A549 (cell line): ENCODE results near the gene BAG5. TPM values are rescaled to one million over a fixed set of nuclear protein-coding genes. Genes with fewer than 3 reads are reported as not detected.

Experiments used
- ATAC-seq, 2 experiments: fragments of 200-7000 bp in 1 of 2; fragments of >200 bp in 1 of 2; cut with Nextera tagmentation in 1 of 2; cut with Tn5 transposase in 1 of 2; 3 replicates each; pipeline versions ENCODE4 v1.8.0 to v1.9.1; 2018 to 2020; ENCODE audit warnings: mild to moderate bottlenecking in 1 of 2, moderate library complexity in 1 of 2
- CTCF ChIA-PET: fragments of 300-600 bp; sonication (Branson Sonifier 250); formaldehyde crosslinking; extraction: SDS; loops from one replicate; lab custom pipeline; 2021; ENCODE audit warnings: antibody characterized with exemption, inconsistent platforms; lab: Yijun Ruan, JAX
- POLR2A ChIA-PET: fragments of 350-600 bp; formaldehyde crosslinking; extraction: SDS; loops from one replicate; lab custom pipeline; 2021; ENCODE audit warnings: antibody characterized with exemption, inconsistent platforms; lab: Yijun Ruan, JAX
- DNase-seq, 2 experiments: peaks; one replicate each; pipeline versions ENCODE4 v3.0.0 to v3.0.0-alpha.2; 2011 to 2016; ENCODE audit warnings: low read depth in 1 of 2, low spot score in 1 of 2
- FAIRE-seq: peaks from 2 replicates; lab custom pipeline; 2011; peaks lifted over from hg19 to GRCh38; lab: Jason Lieb, UNC
- H3K27ac ChIP-seq, 2 experiments: fragments of >200 bp; sonication (Bioruptor Twin); formaldehyde crosslinking; 3 replicates each; pipeline ENCODE4 v1.5.1; 2016 to 2017
- H3K4me1 ChIP-seq: fragments of >200 bp; sonication (Bioruptor Twin); formaldehyde crosslinking; 3 replicates; pipeline ENCODE4 v1.6.1; 2016
- H3K4me2 ChIP-seq: fragments of >200 bp; sonication (Bioruptor Twin); formaldehyde crosslinking; 3 replicates; pipeline ENCODE4 v1.6.1; 2016
- H3K4me3 ChIP-seq: fragments of >200 bp; sonication (Bioruptor Twin); formaldehyde crosslinking; 3 replicates; pipeline ENCODE4 v1.5.1; 2016
- H3K9me3 ChIP-seq: fragments of >200 bp; sonication (Bioruptor Twin); formaldehyde crosslinking; 3 replicates; pipeline ENCODE4 v1.6.1; 2016
- BHLHE40 ChIP-seq: IDR thresholded peaks from 2 replicates; pipeline ENCODE4 v1.6.1; 2012; ENCODE audit warnings: low read depth, low read length, inconsistent platforms
- CBX2 ChIP-seq: fragments of 200-600 bp; sonication (generic); IDR thresholded peaks from 2 replicates; pipeline ENCODE4 v1.6.1; 2016; ENCODE audit warnings: low read depth, mild to moderate bottlenecking, borderline replicate concordance
- CBX8 ChIP-seq: fragments of 200-600 bp; sonication (generic); IDR thresholded peaks from 2 replicates; pipeline ENCODE4 v1.6.1; 2016
- CEBPB ChIP-seq, 2 experiments: fragments of >200 bp in 1 of 2; sonication (Bioruptor Twin) in 1 of 2; formaldehyde crosslinking in 1 of 2; IDR thresholded peaks; 2 replicates each; pipeline ENCODE4 v1.6.1; 2012 to 2016
- HEYL ChIP-seq: fragments of 250-450 bp; sonication (Bioruptor Pico); IDR thresholded peaks from 2 replicates; pipeline ENCODE4 v1.8.0; 2021; ENCODE audit warnings: mild to moderate bottlenecking, moderate library complexity
- HOXB13 ChIP-seq: fragments of 250-450 bp; sonication (Bioruptor Pico); IDR thresholded peaks from 2 replicates; pipeline ENCODE4 v1.5.0; 2020; ENCODE audit warnings: low read depth, mild to moderate bottlenecking, moderate library complexity
- JUNB ChIP-seq: fragments of >200 bp; sonication (Bioruptor Twin); formaldehyde crosslinking; IDR thresholded peaks from 2 replicates; pipeline ENCODE4 v1.6.1; 2016
- MAZ ChIP-seq: fragments of 150-350 bp; IDR thresholded peaks from 2 replicates; pipeline ENCODE4 v1.6.1; 2014; ENCODE audit warnings: antibody characterized with exemption, low read depth, low read length, borderline replicate concordance
- PHF8 ChIP-seq: fragments of 200-600 bp; sonication (generic); IDR thresholded peaks from 2 replicates; pipeline ENCODE4 v1.6.1; 2016; ENCODE audit warnings: low read depth, mild to moderate bottlenecking, antibody characterized with exemption, moderate library complexity, borderline replicate concordance
- POLR2AphosphoS2 ChIP-seq: conservative IDR thresholded peaks from 2 replicates; pipeline ENCODE4 v1.6.1; 2012; ENCODE audit warnings: low read length, improper control_type of control experiment, inconsistent platforms
- RAD21 ChIP-seq, 2 experiments: fragments of >200 bp in 1 of 2; sonication (Bioruptor Twin) in 1 of 2; formaldehyde crosslinking in 1 of 2; IDR thresholded peaks in 1 of 2; conservative IDR thresholded peaks in 1 of 2; 2 replicates in 1 of 2; 3 replicates in 1 of 2; pipeline ENCODE4 v1.6.1; 2012 to 2018; ENCODE audit warnings: inconsistent platforms in 1 of 2
- RCOR1 ChIP-seq: fragments of 150-350 bp; IDR thresholded peaks from 2 replicates; pipeline ENCODE4 v1.6.1; 2014; ENCODE audit warnings: antibody characterized with exemption, low read length, low read depth
- SMC3 ChIP-seq: fragments of >200 bp; sonication (Bioruptor Twin); formaldehyde crosslinking; IDR thresholded peaks from 3 replicates; pipeline ENCODE4 v1.6.1; 2018; ENCODE audit warnings: inconsistent platforms
- WGBS: methylation state at CpG from one replicate; pipeline ENCODE4 v1.1.6; 2017; ENCODE audit errors: missing lambda C conversion rate; 5-methylcytosine and 5-hydroxymethylcytosine counted together
- polyA plus RNA-seq, 4 experiments: library from polyadenylated mRNA; depleted of rRNA in 3 of 4; stranded (reverse); fragments of >200 nt; fragmentation: RNase III in 1 of 4; extraction: RNeasy Plus Mini Kit Qiagen cat#74134 plus additional on column Dnase treatment in 1 of 4; gene quantifications; 2 replicates in 3 of 4; 3 replicates in 1 of 4; pipeline ENCODE4 v1.2.3, GENCODE V29; 2011 to 2017
- TF ChIP-seq, protein P1 (sequence below): fragments of 450-650 bp; IDR thresholded peaks from 2 replicates; pipeline ENCODE4 v1.6.1; 2014; ENCODE audit warnings: antibody characterized with exemption
- TF ChIP-seq, protein P2 (sequence below): IDR thresholded peaks from 2 replicates; pipeline ENCODE4 v1.6.1; 2012
- TF ChIP-seq, protein P3 (sequence below): IDR thresholded peaks from 2 replicates; pipeline ENCODE4 v1.6.1; 2012; ENCODE audit warnings: low read depth, borderline replicate concordance
- TF ChIP-seq, protein P4 (sequence below): IDR thresholded peaks from 2 replicates; pipeline ENCODE4 v1.6.1; 2012
- TF ChIP-seq, protein P5 (sequence below): fragments of >200 bp; sonication (Bioruptor Twin); formaldehyde crosslinking; IDR thresholded peaks from 3 replicates; pipeline ENCODE4 v1.5.1; 2016
- TF ChIP-seq, protein P6 (sequence below): fragments of 250-450 bp; sonication (Bioruptor Pico); IDR thresholded peaks from 2 replicates; pipeline ENCODE4 v1.5.0; 2021; ENCODE audit warnings: mild to moderate bottlenecking, moderate library complexity, borderline replicate concordance

Gene BAG5
- polyA plus RNA-seq, 2 of the 4 experiments (the other 2 are of a cell fraction), result 20.8 to 24.8 TPM

DNA sequence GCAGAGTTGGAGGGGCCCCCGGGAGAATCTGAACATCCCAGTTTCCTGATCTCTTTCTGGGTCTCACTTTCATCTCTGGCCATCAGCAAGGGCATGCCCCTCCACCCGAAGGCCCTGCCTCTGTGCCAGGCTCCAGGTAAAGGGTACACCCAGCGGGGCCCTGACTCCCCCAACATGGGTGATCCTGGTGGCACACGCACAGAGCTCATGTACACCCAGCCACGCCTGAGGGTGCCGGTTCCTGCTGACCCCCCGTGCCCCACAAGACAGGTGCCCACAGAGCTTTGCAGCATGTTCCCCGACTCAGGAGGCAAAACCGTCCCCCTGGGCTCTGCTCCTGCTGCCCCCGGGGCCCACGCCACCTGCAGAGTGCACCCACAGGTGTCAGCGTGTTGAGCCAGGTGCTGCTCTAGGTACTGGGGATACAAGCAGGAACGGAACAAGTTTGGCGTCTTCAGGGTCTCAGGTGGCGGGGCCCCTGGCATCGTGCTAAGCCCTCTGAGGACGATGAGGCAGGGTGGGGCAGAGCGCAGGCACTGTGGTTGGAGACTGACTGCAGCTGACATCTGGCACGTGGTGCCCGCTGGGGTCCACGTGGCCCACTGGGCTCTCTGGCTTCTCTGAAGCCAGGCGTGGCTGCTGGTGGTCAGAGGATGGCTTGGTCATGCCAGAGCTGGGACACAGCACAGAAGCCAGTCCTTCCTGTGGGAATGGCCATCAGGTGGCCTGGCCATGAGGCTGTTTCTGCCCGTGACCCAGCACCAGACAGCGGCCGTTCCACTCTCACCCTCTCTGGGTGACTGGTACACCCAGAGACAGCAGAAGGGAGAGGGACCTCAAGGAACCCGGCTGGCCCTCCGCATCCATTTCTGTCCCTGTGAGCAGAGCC, 13.8 kb downstream of the BAG5 start (continued):
- TF ChIP-seq, protein P1, sequence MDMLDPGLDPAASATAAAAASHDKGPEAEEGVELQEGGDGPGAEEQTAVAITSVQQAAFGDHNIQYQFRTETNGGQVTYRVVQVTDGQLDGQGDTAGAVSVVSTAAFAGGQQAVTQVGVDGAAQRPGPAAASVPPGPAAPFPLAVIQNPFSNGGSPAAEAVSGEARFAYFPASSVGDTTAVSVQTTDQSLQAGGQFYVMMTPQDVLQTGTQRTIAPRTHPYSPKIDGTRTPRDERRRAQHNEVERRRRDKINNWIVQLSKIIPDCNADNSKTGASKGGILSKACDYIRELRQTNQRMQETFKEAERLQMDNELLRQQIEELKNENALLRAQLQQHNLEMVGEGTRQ, result no peak
- TF ChIP-seq PHF8, result no peak
- no peak for TF ChIP-seq POLR2AphosphoS2

DNA sequence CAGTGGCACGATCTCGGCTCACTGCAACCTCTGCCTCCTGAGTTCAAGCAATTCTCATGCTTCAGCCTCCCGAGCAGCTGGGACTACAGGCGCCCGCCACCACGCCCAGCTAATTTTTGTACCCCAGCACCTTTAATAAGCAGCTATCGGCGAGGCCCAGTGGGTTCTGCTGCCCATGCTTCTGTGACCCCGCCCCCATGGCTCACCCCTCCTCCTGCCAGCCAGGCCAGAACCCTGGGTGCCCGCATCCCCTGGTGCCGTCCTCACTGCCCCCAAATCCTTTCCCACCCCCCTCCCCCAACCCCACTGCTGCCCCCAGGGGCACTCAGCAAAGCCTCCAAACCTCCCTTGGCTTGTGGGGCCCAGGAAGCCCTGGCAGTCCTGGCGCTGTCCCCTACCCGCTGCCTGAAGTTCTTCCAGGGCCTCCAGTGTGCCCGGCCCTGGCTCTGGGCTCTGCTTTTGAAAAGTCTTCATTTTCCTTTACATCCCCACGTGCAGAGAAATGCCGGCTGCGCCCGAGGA, 14.5 kb downstream of the BAG5 start:
- CTCF ChIA-PET, result interaction anchor here (2.8 to 28.8 kb wide), 4 partner anchors 10 to 43 kb away, joined by 23 to 489 read pairs (median 142); partner anchors contain the start of genes BAG5, CKB, COA8 and TRMT61A
- TF ChIP-seq CBX8, result no peak
- ATAC-seq, result no peak
- H3K27ac ChIP-seq, result no peak overlapping the region
- no peak overlapping the region for H3K4me3 ChIP-seq
- 86% methylated on average over 16 of the region's 18 CpGs for WGBS
- FAIRE-seq, result no peak
- no peak for DNase-seq
- no peaks in the 10 kb centered on the region for H3K9me3 ChIP-seq
- no peak overlapping the region for H3K4me2 ChIP-seq
- POLR2A ChIA-PET, result no interaction called here
- peaks cover 18% of the 10 kb centered on the region for H3K4me1 ChIP-seq

DNA sequence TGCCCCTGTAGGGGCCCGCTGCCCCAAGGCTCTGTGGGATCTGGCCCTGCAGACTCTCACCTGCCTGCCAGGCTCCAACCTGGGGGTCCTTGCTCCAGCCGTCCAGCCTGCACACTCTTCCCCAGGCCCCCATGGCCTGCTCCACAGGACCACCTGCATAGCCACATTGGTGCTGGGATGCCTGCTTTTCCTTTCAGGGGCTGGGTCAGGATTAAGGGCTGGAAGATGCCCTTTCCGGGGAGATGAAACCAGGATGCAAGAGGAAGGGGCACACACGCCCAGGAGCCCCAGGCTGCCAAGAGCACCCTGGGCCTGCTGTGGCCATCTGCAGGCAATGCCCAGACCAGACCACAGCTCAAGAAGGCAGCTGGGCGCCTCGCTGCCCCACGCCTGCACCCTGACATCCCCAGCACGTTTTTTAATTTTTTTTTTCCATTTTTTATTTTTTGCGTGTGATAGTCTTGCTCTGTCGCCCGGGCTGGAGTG, 15.0 kb downstream of the BAG5 start:
- ChIA-PET CTCF (interaction anchor here (0.6 to 28.8 kb wide), 11 partner anchors 11 to 853 kb away, joined by 3 to 489 read pairs (median 23); partner anchors contain the start of genes BAG5, CKB, COA8 and TRMT61A), POLR2A (no interaction called here)
- TF ChIP-seq CBX8 (no peak), CEBPB (IDR thresholded peaks at IDR 0.05) (no peak), HOXB13 (CRISPR knock-in tag) (no peak), HEYL (no peak)
- peaks cover 18% of the 10 kb centered on the region for H3K4me1 ChIP-seq
- H3K4me3 ChIP-seq, result no peak overlapping the region
- no peak overlapping the region for H3K4me2 ChIP-seq
- no peak for DNase-seq
- FAIRE-seq, result no peak
- 68% methylated on average over 11 of the region's 11 CpGs for WGBS
- ATAC-seq, result no peak
- H3K9me3 ChIP-seq, result no peaks in the 10 kb centered on the region
- H3K27ac ChIP-seq, result no peak overlapping the region

DNA sequence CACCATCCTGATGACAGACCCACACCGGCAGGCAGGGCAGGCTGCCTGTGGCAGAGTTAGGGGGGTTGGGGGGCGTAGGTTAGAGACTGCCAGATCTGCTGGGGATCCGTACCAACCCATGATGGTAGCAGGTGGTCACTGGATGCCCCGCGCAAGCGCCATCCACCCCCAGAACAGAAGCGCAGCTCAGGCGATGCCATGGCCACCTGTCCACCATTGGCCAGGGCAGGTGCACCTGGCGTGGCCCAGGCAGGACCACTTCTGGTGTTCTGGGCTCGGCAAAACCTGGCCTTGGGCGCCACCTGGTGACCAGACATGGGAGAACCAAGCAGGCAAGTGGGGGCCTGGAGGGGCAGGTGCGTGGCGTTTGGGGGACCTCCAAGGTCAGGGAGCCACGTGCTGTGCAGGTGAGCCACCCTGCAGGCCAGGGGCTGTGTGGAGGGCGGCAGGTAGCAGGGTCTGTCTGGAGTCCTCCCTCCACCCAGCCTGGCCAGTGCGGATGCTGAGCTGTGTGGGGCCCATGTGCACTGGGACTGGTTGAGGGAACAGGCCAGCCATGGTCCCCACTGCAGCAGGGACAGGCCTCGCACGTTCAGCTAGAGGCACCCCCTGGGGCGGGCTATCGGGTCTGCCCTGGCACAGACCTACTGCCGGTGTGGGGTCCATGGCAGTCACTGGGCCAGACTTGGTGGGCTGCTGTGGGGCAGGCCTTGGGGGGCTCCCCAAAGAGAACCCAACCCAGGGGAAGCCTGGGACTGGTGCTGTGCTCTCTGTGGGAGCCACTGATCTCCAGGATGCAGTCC, 15.6 kb downstream of the BAG5 start:
- peaks cover 18% of the 10 kb centered on the region for H3K4me1 ChIP-seq
- DNase-seq (peak; percentile 62 to 83), ATAC-seq (peak; percentile 42 to 81), FAIRE-seq (no peak)
- ChIA-PET POLR2A (interaction anchor here (0.6 kb wide), 1 partner anchor 873 kb away, joined by 7 read pairs; no protein-coding TSS in a partner anchor), CTCF (interaction anchor here (0.6 to 28.8 kb wide), 12 partner anchors 11 to 852 kb away, joined by 3 to 489 read pairs (median 16); partner anchors contain the start of genes BAG5, CKB, COA8 and TRMT61A)
- no peak overlapping the region for H3K4me3 ChIP-seq
- H3K27ac ChIP-seq, result no peak overlapping the region
- H3K4me2 ChIP-seq, result no peak overlapping the region
- WGBS, result 25% methylated on average over 13 of the region's 21 CpGs
- H3K9me3 ChIP-seq, result no peaks in the 10 kb centered on the region
- TF ChIP-seq, protein P2, sequence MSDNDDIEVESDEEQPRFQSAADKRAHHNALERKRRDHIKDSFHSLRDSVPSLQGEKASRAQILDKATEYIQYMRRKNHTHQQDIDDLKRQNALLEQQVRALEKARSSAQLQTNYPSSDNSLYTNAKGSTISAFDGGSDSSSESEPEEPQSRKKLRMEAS, result peak; percentile 49; the same call in 1 of the 2 replicates
- TF ChIP-seq CEBPB (IDR thresholded peaks at IDR 0.05) (no peak), JUNB (no peak), BHLHE40 (no peak), CBX8 (no peak), RCOR1 (no peak), RAD21 (conservative IDR thresholded peaks at IDR 0.05 in 1 of 2, IDR thresholded peaks at IDR 0.05 in 1 of 2) (peak; percentile 96 to 97), SMC3 (peak; percentile 89), CBX2 (no peak), MAZ (peak; percentile 68; the same call in 1 of the 2 replicates), POLR2AphosphoS2 (no peak)
- TF ChIP-seq, protein P3, sequence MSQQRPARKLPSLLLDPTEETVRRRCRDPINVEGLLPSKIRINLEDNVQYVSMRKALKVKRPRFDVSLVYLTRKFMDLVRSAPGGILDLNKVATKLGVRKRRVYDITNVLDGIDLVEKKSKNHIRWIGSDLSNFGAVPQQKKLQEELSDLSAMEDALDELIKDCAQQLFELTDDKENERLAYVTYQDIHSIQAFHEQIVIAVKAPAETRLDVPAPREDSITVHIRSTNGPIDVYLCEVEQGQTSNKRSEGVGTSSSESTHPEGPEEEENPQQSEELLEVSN, result no peak
- TF ChIP-seq, protein P4, sequence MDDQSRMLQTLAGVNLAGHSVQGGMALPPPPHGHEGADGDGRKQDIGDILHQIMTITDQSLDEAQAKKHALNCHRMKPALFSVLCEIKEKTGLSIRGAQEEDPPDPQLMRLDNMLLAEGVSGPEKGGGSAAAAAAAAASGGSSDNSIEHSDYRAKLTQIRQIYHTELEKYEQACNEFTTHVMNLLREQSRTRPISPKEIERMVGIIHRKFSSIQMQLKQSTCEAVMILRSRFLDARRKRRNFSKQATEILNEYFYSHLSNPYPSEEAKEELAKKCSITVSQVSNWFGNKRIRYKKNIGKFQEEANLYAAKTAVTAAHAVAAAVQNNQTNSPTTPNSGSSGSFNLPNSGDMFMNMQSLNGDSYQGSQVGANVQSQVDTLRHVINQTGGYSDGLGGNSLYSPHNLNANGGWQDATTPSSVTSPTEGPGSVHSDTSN, result no peak
- TF ChIP-seq, protein P5, sequence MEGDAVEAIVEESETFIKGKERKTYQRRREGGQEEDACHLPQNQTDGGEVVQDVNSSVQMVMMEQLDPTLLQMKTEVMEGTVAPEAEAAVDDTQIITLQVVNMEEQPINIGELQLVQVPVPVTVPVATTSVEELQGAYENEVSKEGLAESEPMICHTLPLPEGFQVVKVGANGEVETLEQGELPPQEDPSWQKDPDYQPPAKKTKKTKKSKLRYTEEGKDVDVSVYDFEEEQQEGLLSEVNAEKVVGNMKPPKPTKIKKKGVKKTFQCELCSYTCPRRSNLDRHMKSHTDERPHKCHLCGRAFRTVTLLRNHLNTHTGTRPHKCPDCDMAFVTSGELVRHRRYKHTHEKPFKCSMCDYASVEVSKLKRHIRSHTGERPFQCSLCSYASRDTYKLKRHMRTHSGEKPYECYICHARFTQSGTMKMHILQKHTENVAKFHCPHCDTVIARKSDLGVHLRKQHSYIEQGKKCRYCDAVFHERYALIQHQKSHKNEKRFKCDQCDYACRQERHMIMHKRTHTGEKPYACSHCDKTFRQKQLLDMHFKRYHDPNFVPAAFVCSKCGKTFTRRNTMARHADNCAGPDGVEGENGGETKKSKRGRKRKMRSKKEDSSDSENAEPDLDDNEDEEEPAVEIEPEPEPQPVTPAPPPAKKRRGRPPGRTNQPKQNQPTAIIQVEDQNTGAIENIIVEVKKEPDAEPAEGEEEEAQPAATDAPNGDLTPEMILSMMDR, result peak; percentile 94
- TF ChIP-seq, protein P6, sequence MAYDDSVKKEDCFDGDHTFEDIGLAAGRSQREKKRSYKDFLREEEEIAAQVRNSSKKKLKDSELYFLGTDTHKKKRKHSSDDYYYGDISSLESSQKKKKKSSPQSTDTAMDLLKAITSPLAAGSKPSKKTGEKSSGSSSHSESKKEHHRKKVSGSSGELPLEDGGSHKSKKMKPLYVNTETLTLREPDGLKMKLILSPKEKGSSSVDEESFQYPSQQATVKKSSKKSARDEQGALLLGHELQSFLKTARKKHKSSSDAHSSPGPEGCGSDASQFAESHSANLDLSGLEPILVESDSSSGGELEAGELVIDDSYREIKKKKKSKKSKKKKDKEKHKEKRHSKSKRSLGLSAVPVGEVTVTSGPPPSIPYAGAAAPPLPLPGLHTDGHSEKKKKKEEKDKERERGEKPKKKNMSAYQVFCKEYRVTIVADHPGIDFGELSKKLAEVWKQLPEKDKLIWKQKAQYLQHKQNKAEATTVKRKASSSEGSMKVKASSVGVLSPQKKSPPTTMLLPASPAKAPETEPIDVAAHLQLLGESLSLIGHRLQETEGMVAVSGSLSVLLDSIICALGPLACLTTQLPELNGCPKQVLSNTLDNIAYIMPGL (CRISPR knock-in tag), result no peak
